Measurements from ENCODE around the gene SLC2A1. TPM values are rescaled to one million over a fixed set of nuclear protein-coding genes. Genes with fewer than 3 reads are reported as not detected.

SLC2A1 gene
- total RNA-seq, 2 donors from 2014 or later: 4.2 to 13.2 TPM

GRCh38 chr1:42952303-42953001 is 6.2 kb downstream of the SLC2A1 start:
- intact Hi-C loops (cut with DNase I): no loop called here
- TF ChIP-seq CTCF (IDR thresholded peaks at IDR 0.05): no peak
- TF ChIP-seq POLR2A (IDR thresholded peaks at IDR 0.05): no peak
- 89 to 94% methylated on average over 8 to 11 of the region's 11 CpGs for WGBS, 2 donors

GRCh38 chr1:42951588-42951987 is 7.1 kb downstream of the SLC2A1 start:
- Histone ChIP-seq H3K4me1 (peaks cover 22% of the 10 kb centered on the region), H3K4me3 (no peak overlapping the region), H3K27ac (no peak overlapping the region), H3K27me3 (no peaks in the 10 kb centered on the region), H3K36me3 (replicated peaks in 1 of 2; ENCODE audit: insufficient read depth in 1 of 2, low read depth in 2 of 2) (no peaks in the 10 kb centered on the region), H3K9me3 (no peaks in the 10 kb centered on the region)
- DNase-seq: no peak
- no peak for ATAC-seq
- WGBS, 2 donors: 93 to 100% methylated on average over 1 of the region's 1 CpG
- intact Hi-C loops (cut with DNase I): no loop called here
- no peak for TF ChIP-seq CTCF (IDR thresholded peaks at IDR 0.05)

More at GRCh38 chr1:42952303-42953001, 6.2 kb downstream of the SLC2A1 start:
- Histone ChIP-seq H3K9me3 (no peaks in the 10 kb centered on the region), H3K4me3 (no peak overlapping the region), H3K27me3 (no peaks in the 10 kb centered on the region), H3K36me3 (replicated peaks in 1 of 2; ENCODE audit: insufficient read depth in 1 of 2, low read depth in 2 of 2) (no peaks in the 10 kb centered on the region), H3K4me1 (peaks cover 23% of the 10 kb centered on the region), H3K27ac (peak overlapping the region in 2 of 4 donors; percentile 0 to 27)
- DNase-seq: no peak
- no peak for ATAC-seq

- no peaks in the 10 kb centered on the region for H3K27me3 ChIP-seq
- H3K9me3 ChIP-seq: no peaks in the 10 kb centered on the region
- peaks cover 33% of the 10 kb centered on the region for H3K4me1 ChIP-seq
- ATAC-seq (no peak), DNase-seq (no peak)
- H3K27ac ChIP-seq: peak overlapping the region in 2 of 4 donors; percentile 30 to 48
- TF ChIP-seq POLR2A (IDR thresholded peaks at IDR 0.05): no peak
- no peak for TF ChIP-seq CTCF (IDR thresholded peaks at IDR 0.05)
- intact Hi-C loops (cut with DNase I): no loop called here
- 69 to 76% methylated on average over 5 of the region's 5 CpGs for WGBS, 2 donors
- H3K4me3 ChIP-seq: no peak overlapping the region
- H3K36me3 ChIP-seq (replicated peaks in 1 of 2; ENCODE audit: insufficient read depth in 1 of 2, low read depth in 2 of 2): no peaks in the 10 kb centered on the region
Measured at GRCh38 chr1:42950116-42950481, 8.6 kb downstream of the SLC2A1 start.

- WGBS, 2 donors: 63 to 67% methylated on average over 9 of the region's 9 CpGs
- no peaks in the 10 kb centered on the region for H3K9me3 ChIP-seq
- H3K27ac ChIP-seq: peak overlapping the region in 3 of 4 donors; percentile 19 to 48 (median 30)
- H3K4me1 ChIP-seq: peaks cover 39% of the 10 kb centered on the region
- H3K27me3 ChIP-seq: no peaks in the 10 kb centered on the region
- TF ChIP-seq POLR2A (IDR thresholded peaks at IDR 0.05) (no peak), CTCF (IDR thresholded peaks at IDR 0.05) (no peak)
- ATAC-seq: no peak
- intact Hi-C loops (cut with DNase I): no loop called here
- no peak overlapping the region for H3K4me3 ChIP-seq
- DNase-seq: no peak
- H3K36me3 ChIP-seq (replicated peaks in 1 of 2; ENCODE audit: insufficient read depth in 1 of 2, low read depth in 2 of 2): no peaks in the 10 kb centered on the region
Measured at GRCh38 chr1:42949312-42950115, 9.2 kb downstream of the SLC2A1 start.
